KMS-11 (cell line): Measurements from ENCODE around the gene TUBA1C.
A peak's percentile ranks its signal among the peaks of the same experiment; 100 is the strongest.
"Not testable (repeated sequence)": the region's sequence is repeated elsewhere in the genome, so short reads cannot be mapped to it uniquely, and the experiment has no call there.

Experiments used
- H2AFZ ChIP-seq: fragments of 200-600 bp; sonication (generic); 2 replicates; pipeline ENCODE4 v1.6.1; 2016; ENCODE audit warnings: antibody characterized with exemption, mixed run types, low read depth
- H3K27ac ChIP-seq: fragments of 200-600 bp; sonication (generic); 2 replicates; pipeline ENCODE4 v1.6.1; 2016; ENCODE audit warnings: mild to moderate bottlenecking, mixed run types
- H3K27me3 ChIP-seq: fragments of 200-600 bp; sonication (generic); 2 replicates; pipeline ENCODE4 v1.6.1; 2017; ENCODE audit warnings: mild to moderate bottlenecking, low read depth, mixed run types, moderate library complexity; ENCODE audit not compliant: insufficient read depth
- H3K36me3 ChIP-seq: fragments of 200-600 bp; sonication (generic); 2 replicates; pipeline ENCODE4 v1.6.1; 2017; ENCODE audit warnings: mild to moderate bottlenecking, mixed run types; ENCODE audit not compliant: insufficient read depth
- H3K4me1 ChIP-seq: fragments of 200-600 bp; sonication (generic); 2 replicates; pipeline ENCODE4 v1.6.1; 2016; ENCODE audit warnings: mild to moderate bottlenecking, low read depth, mixed run types; ENCODE audit not compliant: poor library complexity, severe bottlenecking
- H3K4me2 ChIP-seq: fragments of 200-600 bp; sonication (generic); 2 replicates; pipeline ENCODE4 v1.7.0; 2016; ENCODE audit warnings: mild to moderate bottlenecking, mixed run types
- H3K4me3 ChIP-seq: fragments of 200-600 bp; sonication (generic); IDR thresholded peaks from 2 replicates; pipeline ENCODE4 v1.6.1; 2017; ENCODE audit warnings: low read depth, low read length, mixed read lengths; ENCODE audit not compliant: insufficient read depth
- H3K79me2 ChIP-seq: fragments of 200-600 bp; sonication (generic); 2 replicates; pipeline ENCODE4 v1.6.1; 2016; ENCODE audit warnings: low read depth, mixed run types; ENCODE audit not compliant: insufficient read depth
- H3K9ac ChIP-seq: fragments of 200-600 bp; sonication (generic); 2 replicates; pipeline ENCODE4 v1.6.1; 2016; ENCODE audit warnings: mild to moderate bottlenecking, mixed run types
- H4K20me1 ChIP-seq: fragments of 200-600 bp; sonication (generic); 2 replicates; pipeline ENCODE4 v1.6.1; 2016; ENCODE audit warnings: mild to moderate bottlenecking, mixed run types; ENCODE audit not compliant: insufficient read depth
- CTCF ChIP-seq: fragments of 200-600 bp; sonication (generic); conservative IDR thresholded peaks from 2 replicates; pipeline ENCODE4 v1.6.1; 2017; ENCODE audit warnings: low read depth, mild to moderate bottlenecking, antibody characterized with exemption, low read length, moderate library complexity, mixed read lengths

TUBA1C gene

GRCh38 chr12:49263400-49263763 is 1.5 kb upstream of the TUBA1C start:
- Histone ChIP-seq H3K4me3 (no peak overlapping the region), H3K4me1 (peaks cover 50% of the 10 kb centered on the region), H3K27ac (no peak overlapping the region), H4K20me1 (peaks cover 21% of the 10 kb centered on the region), H3K79me2 (peaks cover 35% of the 10 kb centered on the region), H3K9ac (no peak overlapping the region), H3K36me3 (no peaks in the 10 kb centered on the region), H3K27me3 (no peaks in the 10 kb centered on the region), H2AFZ (no peak overlapping the region), H3K4me2 (peak overlapping the region; percentile 45)
- no peak for TF ChIP-seq CTCF

- Histone ChIP-seq H3K9ac (peak overlapping the region; percentile 99), H3K4me1 (peaks cover 50% of the 10 kb centered on the region), H3K27ac (peak overlapping the region; percentile 97; the same call in 1 of the 2 replicates), H2AFZ (peak overlapping the region; percentile 47), H3K36me3 (no peaks in the 10 kb centered on the region; the same call in 1 of the 2 replicates), H3K4me2 (peak overlapping the region; percentile 45), H3K4me3 (no peak overlapping the region), H4K20me1 (peaks cover 27% of the 10 kb centered on the region), H3K79me2 (peaks cover 43% of the 10 kb centered on the region), H3K27me3 (no peaks in the 10 kb centered on the region)
- TF ChIP-seq CTCF = no peak
Observed at GRCh38 chr12:49264466-49264872, 413 bp upstream of the TUBA1C start.

- not testable (repeated sequence) for H3K27ac ChIP-seq, H3K9ac ChIP-seq, H2AFZ ChIP-seq, H3K4me2 ChIP-seq, H3K4me3 ChIP-seq, H3K27me3 ChIP-seq
- peaks cover 37% of the 10 kb centered on the region for H3K4me1 ChIP-seq
- peaks cover 48% of the 10 kb centered on the region for H3K79me2 ChIP-seq
- H4K20me1 ChIP-seq = peaks cover 27% of the 10 kb centered on the region
- H3K36me3 ChIP-seq = peaks cover 16% of the 10 kb centered on the region; the same call in 1 of the 2 replicates
Observed at GRCh38 chr12:49269191-49269590, 4.3 kb downstream of the TUBA1C start.

GRCh38 chr12:49272790-49273725 is 8.2 kb downstream of the TUBA1C start:
- Histone ChIP-seq H3K79me2 (peaks cover 16% of the 10 kb centered on the region; the same call in 1 of the 2 replicates), H3K27ac (no peak overlapping the region), H3K9ac (no peak overlapping the region), H3K4me3 (no peak overlapping the region), H3K27me3 (no peaks in the 10 kb centered on the region), H4K20me1 (peaks cover 9% of the 10 kb centered on the region), H2AFZ (no peak overlapping the region), H3K36me3 (peaks cover 16% of the 10 kb centered on the region; the same call in 1 of the 2 replicates), H3K4me2 (no peak overlapping the region), H3K4me1 (peaks cover 14% of the 10 kb centered on the region)
- no peak for TF ChIP-seq CTCF
